CD8-positive, alpha-beta memory T cell (primary cell): ENCODE data around the gene ZFYVE1. TPM values are rescaled to one million over a fixed set of nuclear protein-coding genes. Genes with fewer than 3 reads are reported as not detected.

Experiments
- CTCF ChIA-PET: fragments of 350-600 bp; sonication (Branson Sonifier 250); formaldehyde crosslinking; loops from one replicate; lab custom pipeline; 2021; ENCODE audit warnings: antibody characterized with exemption; lab: Charles Lee
- POLR2A ChIA-PET: fragments of 350-600 bp; sonication (Branson Sonifier 250); formaldehyde crosslinking; loops from one replicate; lab custom pipeline; 2021; ENCODE audit warnings: antibody characterized with exemption; lab: Charles Lee
- DNase-seq, 5 donors: peaks; one replicate each; pipeline versions ENCODE4 v3.0.0 to v3.0.0-alpha.2; 2020 to 2022; ENCODE audit warnings: mixed read lengths in 1 of 5
- H3K27ac ChIP-seq: one replicate; pipeline ENCODE4 v1.7.0; 2013; ENCODE audit warnings: low read depth, mild to moderate bottlenecking, low read length, moderate library complexity
- H3K27me3 ChIP-seq: 2 replicates; pipeline ENCODE4 v1.7.0; 2013; ENCODE audit warnings: low read length, mild to moderate bottlenecking; ENCODE audit not compliant: insufficient read depth, poor library complexity, severe bottlenecking
- H3K36me3 ChIP-seq: 2 replicates; pipeline ENCODE4 v1.7.0; 2013; ENCODE audit warnings: mild to moderate bottlenecking, low read length, moderate library complexity; ENCODE audit not compliant: insufficient read depth
- H3K4me1 ChIP-seq: 2 replicates; pipeline ENCODE4 v1.7.0; 2013; ENCODE audit warnings: mild to moderate bottlenecking, low read length, moderate library complexity; ENCODE audit not compliant: insufficient read depth
- H3K4me3 ChIP-seq: 2 replicates; pipeline ENCODE4 v1.7.0; 2013; ENCODE audit warnings: mild to moderate bottlenecking, low read length
- H3K9me3 ChIP-seq: 2 replicates; pipeline ENCODE4 v1.7.0; 2013; ENCODE audit warnings: mild to moderate bottlenecking, low read length
- H3K27ac Mint-ChIP-seq, 8 donors: one replicate each; pipeline ENCODE4 v1.8.0; 2020 to 2021; ENCODE audit warnings: mixed read lengths in 8 of 8, mild to moderate bottlenecking in 6 of 8, inconsistent platforms in 3 of 8, moderate library complexity in 3 of 8
- H3K27me3 Mint-ChIP-seq, 2 donors: one replicate each; pipeline ENCODE4 v1.8.0; 2020 to 2021; ENCODE audit warnings: mixed read lengths in 2 of 2, mild to moderate bottlenecking in 1 of 2, moderate library complexity in 1 of 2
- H3K36me3 Mint-ChIP-seq, 3 donors: one replicate each; pipeline ENCODE4 v1.8.0; 2020 to 2021; ENCODE audit warnings: mixed read lengths in 3 of 3, inconsistent platforms in 1 of 3, mild to moderate bottlenecking in 1 of 3
- H3K4me1 Mint-ChIP-seq, 3 donors: one replicate each; pipeline ENCODE4 v1.8.0; 2020 to 2021; ENCODE audit warnings: mixed read lengths in 3 of 3, inconsistent platforms in 1 of 3, mild to moderate bottlenecking in 1 of 3
- H3K4me3 Mint-ChIP-seq, 7 donors: one replicate each; pipeline ENCODE4 v1.8.0; 2020 to 2021; ENCODE audit warnings: mixed read lengths in 7 of 7, mild to moderate bottlenecking in 6 of 7, moderate library complexity in 4 of 7, inconsistent platforms in 2 of 7
- H3K9me3 Mint-ChIP-seq, 5 donors: one replicate each; pipeline ENCODE4 v1.8.0; 2020 to 2022; ENCODE audit warnings: mixed read lengths in 5 of 5, mild to moderate bottlenecking in 3 of 5, moderate library complexity in 2 of 5, inconsistent platforms in 1 of 5
- polyA plus RNA-seq: library from polyadenylated mRNA; unstranded; fragments of 300-500 nt; fragmentation: Illumina TruSeq; gene quantifications from one replicate; pipeline ENCODE4 v1.2.3, GENCODE V29; 2021
- total RNA-seq, 2 experiments: library from RNA; stranded (reverse); gene quantifications; one replicate each; pipeline ENCODE4 v1.2.3, GENCODE V29; 2021

Gene ZFYVE1
- total and polyA plus RNA-seq, 3 experiments from 2014 or later = 7.8 to 11.8 (median 11.7) TPM

DNA sequence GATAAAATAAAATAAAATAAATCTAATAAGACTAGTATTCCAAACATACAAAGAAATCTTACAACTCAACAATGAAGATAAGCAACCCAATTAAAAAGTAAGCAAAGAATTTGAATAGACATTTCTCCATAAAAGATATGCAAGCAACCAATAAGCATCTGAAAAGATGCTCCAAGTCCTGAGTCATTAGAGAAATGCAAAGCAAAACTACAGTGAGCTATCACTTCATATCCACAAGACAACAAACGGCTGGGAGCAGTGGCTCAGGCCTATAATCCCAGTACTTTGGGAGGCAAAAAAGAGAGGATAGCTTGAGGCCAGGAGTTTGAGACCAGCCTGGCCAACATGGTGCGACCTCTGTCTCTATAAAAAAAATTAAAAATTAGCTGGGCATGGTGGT is 26.8 kb downstream of the ZFYVE1 start:
- no peak overlapping the region for H3K4me3 Mint-ChIP-seq
- ChIA-PET CTCF (no interaction called here), POLR2A (no interaction called here)
- no peak for DNase-seq
- peak overlapping the region in 1 of 8 donors; percentile 8 for H3K27ac Mint-ChIP-seq
- H3K9me3 ChIP-seq = no peaks in the 10 kb centered on the region
- H3K36me3 ChIP-seq = peaks cover 9% of the 10 kb centered on the region
- H3K36me3 Mint-ChIP-seq = peaks cover 16 to 71% (median 18%) of the 10 kb centered on the region in 3 donors
- H3K4me1 Mint-ChIP-seq = peaks cover 7 to 22% (median 11%) of the 10 kb centered on the region in 3 donors
- no peak overlapping the region for H3K4me3 ChIP-seq
- no peaks in the 10 kb centered on the region for H3K4me1 ChIP-seq
- no peaks in the 10 kb centered on the region for H3K27me3 Mint-ChIP-seq
- H3K27ac ChIP-seq = no peak overlapping the region
- H3K27me3 ChIP-seq = no peaks in the 10 kb centered on the region
- H3K9me3 Mint-ChIP-seq = no peaks in the 10 kb centered on the region

DNA sequence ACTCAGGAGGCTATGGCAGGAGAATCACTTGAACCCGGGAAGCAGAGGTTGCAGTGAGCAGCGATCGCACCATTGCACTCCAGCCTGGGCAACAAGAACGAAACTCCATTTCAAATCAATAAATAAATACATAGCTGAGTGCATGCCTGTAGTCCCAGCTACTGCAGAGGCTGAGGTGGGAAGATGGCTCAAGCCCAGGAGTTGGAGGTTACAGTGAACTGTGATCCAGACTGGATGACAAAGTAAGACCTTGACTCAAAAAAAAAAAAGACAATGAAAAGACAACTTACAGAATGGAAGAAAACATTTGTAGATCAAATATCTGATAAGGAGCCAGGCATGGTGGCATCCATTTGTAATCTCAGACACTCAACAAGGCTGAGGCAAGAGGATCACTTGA is 27.6 kb downstream of the ZFYVE1 start:
- H3K27me3 ChIP-seq = no peaks in the 10 kb centered on the region
- H3K36me3 ChIP-seq = peaks cover 9% of the 10 kb centered on the region
- H3K9me3 ChIP-seq = no peaks in the 10 kb centered on the region
- POLR2A ChIA-PET = no interaction called here
- CTCF ChIA-PET = no interaction called here
- Mint-ChIP-seq H3K9me3 (no peaks in the 10 kb centered on the region), H3K4me3 (no peak overlapping the region), H3K36me3 (peaks cover 16 to 72% (median 18%) of the 10 kb centered on the region in 3 donors), H3K27me3 (no peaks in the 10 kb centered on the region), H3K4me1 (peaks cover 7 to 22% (median 11%) of the 10 kb centered on the region in 3 donors), H3K27ac (no peak overlapping the region)
- H3K4me1 ChIP-seq = no peaks in the 10 kb centered on the region
- H3K27ac ChIP-seq = no peak overlapping the region
- no peak overlapping the region for H3K4me3 ChIP-seq
- no peak for DNase-seq

DNA sequence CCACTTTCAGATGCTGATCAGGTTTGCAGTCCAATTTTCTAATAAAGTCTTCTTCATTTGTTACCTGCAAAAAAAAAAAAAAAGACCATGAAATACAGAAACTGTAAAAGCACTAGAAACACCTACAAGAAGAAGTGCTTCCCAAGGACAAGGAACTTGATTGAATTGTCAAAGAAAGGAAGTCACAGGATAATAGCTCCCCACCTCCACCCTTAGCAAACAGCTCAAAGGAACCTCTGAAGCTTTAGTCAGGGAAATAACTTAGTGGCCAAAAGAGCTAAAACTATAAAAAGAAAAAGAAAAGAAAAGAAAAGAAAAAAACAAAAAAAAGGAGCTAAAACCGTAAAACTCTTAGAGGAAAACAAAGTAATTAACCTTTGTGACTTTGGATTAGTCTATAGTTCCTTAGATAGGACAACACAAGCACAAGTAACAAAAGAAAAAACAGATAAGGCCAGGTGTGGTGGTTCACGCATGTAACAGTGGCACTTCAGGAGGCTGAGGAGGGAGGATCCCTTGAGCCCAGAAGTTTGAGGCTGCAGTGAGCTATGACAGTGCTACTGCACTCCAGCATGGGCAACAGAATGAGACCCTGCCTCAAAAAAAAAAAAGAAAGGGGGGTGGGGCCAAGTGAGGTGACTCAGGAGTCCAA is 28.5 kb downstream of the ZFYVE1 start:
- Histone ChIP-seq H3K4me1 (no peaks in the 10 kb centered on the region), H3K27me3 (no peaks in the 10 kb centered on the region), H3K4me3 (no peak overlapping the region), H3K36me3 (peaks cover 9% of the 10 kb centered on the region), H3K27ac (no peak overlapping the region), H3K9me3 (no peaks in the 10 kb centered on the region)
- Mint-ChIP-seq H3K4me3 (no peak overlapping the region), H3K36me3 (peaks cover 16 to 65% (median 18%) of the 10 kb centered on the region in 3 donors), H3K4me1 (peaks cover 7 to 22% (median 8%) of the 10 kb centered on the region in 3 donors), H3K9me3 (no peaks in the 10 kb centered on the region), H3K27me3 (no peaks in the 10 kb centered on the region), H3K27ac (peak overlapping the region in 1 of 8 donors; percentile 72)
- POLR2A ChIA-PET = no interaction called here
- no peak for DNase-seq
- CTCF ChIA-PET = no interaction called here

DNA sequence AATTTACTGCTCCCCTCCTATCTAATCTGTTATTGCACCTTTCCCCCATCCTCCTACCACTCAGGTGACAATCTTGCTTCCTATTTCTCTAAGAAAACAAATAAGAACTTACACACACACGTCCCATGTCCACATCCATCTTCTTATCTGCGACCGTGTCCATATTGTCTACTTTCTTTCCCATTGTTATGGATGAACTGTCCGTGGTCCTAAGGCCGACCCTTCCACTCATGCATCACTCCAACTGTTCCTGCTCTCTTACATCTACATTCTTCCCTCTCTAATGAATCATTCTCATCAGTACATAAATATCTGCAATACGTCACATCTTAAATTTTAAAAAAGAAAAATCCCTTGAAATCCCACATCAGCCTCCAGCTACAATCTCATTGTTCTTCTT is 30.0 kb downstream of the ZFYVE1 start:
- Mint-ChIP-seq H3K4me3 (no peak overlapping the region), H3K27me3 (no peaks in the 10 kb centered on the region), H3K27ac (peak overlapping the region in 1 of 8 donors; percentile 4), H3K36me3 (peaks cover 16 to 70% (median 19%) of the 10 kb centered on the region in 3 donors), H3K4me1 (peaks cover 5 to 17% (median 6%) of the 10 kb centered on the region in 3 donors), H3K9me3 (no peaks in the 10 kb centered on the region)
- no peak overlapping the region for H3K4me3 ChIP-seq
- ChIA-PET POLR2A (no interaction called here), CTCF (interaction anchor here (0.8 kb wide), 1 partner anchor 48 kb away, joined by 3 read pairs; no protein-coding TSS in a partner anchor)
- no peak overlapping the region for H3K27ac ChIP-seq
- no peaks in the 10 kb centered on the region for H3K4me1 ChIP-seq
- H3K27me3 ChIP-seq = no peaks in the 10 kb centered on the region
- peaks cover 13% of the 10 kb centered on the region for H3K36me3 ChIP-seq
- no peaks in the 10 kb centered on the region for H3K9me3 ChIP-seq
- no peak for DNase-seq

DNA sequence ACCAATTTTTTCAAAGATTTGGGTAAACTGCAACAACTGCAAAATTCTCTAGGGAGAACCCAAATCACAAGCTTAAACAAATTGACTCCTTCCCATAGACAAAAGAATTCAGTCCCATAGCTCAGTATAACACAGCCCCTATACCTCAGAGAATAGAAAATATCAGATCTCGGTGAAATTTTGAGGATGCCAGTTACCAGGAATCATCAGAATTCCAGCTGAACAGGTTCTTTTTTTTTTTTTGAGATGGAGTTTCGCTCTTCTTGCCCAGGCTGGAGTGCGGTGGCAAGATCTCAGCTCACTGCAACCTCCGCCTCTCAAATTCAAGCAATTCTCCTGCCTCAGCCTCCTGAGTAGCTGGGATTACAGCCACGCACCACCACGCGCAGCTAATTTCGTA is 36.7 kb downstream of the ZFYVE1 start:
- Mint-ChIP-seq H3K27ac (no peak overlapping the region), H3K9me3 (no peaks in the 10 kb centered on the region), H3K4me1 (peaks cover 0 to 2% (median 0%) of the 10 kb centered on the region in 3 donors), H3K27me3 (peaks cover 0 to 2% of the 10 kb centered on the region in 2 donors), H3K4me3 (no peak overlapping the region), H3K36me3 (peaks cover 5 to 67% (median 9%) of the 10 kb centered on the region in 3 donors)
- H3K4me1 ChIP-seq = no peaks in the 10 kb centered on the region
- DNase-seq = no peak
- H3K9me3 ChIP-seq = no peaks in the 10 kb centered on the region
- POLR2A ChIA-PET = no interaction called here
- H3K27me3 ChIP-seq = no peaks in the 10 kb centered on the region
- H3K36me3 ChIP-seq = peaks cover 4% of the 10 kb centered on the region
- no peak overlapping the region for H3K4me3 ChIP-seq
- H3K27ac ChIP-seq = no peak overlapping the region
- CTCF ChIA-PET = no interaction called here

DNA sequence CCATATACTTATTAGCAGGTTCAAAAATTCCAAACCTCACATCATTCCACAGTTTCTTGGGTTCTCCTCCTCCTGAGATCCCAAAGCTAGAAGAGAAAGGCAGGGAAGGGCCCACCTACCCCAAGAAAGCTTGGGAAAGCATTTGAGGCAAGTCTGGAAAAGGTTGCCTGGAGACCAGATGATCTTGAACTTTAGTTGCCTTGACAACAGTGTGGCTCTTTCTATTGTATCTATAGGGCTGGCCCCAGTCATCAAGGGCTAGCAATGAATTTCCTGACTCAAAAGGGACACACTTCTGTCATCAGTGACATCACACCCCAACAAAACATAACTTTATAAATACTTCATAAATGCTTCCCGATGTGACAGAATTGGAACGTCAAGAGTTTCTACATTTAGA is 40.0 kb downstream of the ZFYVE1 start:
- H3K36me3 ChIP-seq = no peaks in the 10 kb centered on the region
- no peak overlapping the region for H3K27ac Mint-ChIP-seq
- H3K36me3 Mint-ChIP-seq = peaks cover 25 to 71% (median 27%) of the 10 kb centered on the region in 3 donors

DNA sequence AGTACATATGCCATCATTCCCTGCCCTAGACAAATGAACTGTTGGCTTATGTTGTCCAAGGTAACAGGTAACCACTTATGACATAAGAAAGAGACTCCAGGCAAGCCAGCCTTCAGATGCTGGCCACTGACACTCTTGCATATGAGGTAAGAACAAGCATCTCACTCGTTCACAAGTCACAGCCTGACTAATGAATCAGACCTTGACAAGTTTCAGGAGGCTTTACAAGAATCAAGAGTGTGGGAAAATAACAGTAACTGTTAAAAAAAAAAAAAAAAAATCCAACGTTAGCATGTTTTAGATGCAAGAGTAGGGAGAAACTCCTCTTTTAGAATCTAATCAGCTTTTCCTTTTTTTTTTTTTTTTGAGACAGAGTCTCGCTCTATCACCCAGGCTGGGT is 40.7 kb downstream of the ZFYVE1 start:
- ChIA-PET CTCF (interaction anchor here (0.6 kb wide), 1 partner anchor 10 kb away, joined by 3 read pairs; no protein-coding TSS in a partner anchor), POLR2A (no interaction called here)
- Mint-ChIP-seq H3K9me3 (no peaks in the 10 kb centered on the region), H3K27ac (peak overlapping the region in 1 of 8 donors; percentile 32), H3K4me1 (peaks cover 2 to 5% (median 3%) of the 10 kb centered on the region in 3 donors), H3K27me3 (peaks cover 0 to 2% of the 10 kb centered on the region in 2 donors), H3K4me3 (no peak overlapping the region), H3K36me3 (peaks cover 25 to 72% (median 27%) of the 10 kb centered on the region in 3 donors)
- Histone ChIP-seq H3K9me3 (no peaks in the 10 kb centered on the region), H3K4me1 (no peaks in the 10 kb centered on the region), H3K27ac (no peak overlapping the region), H3K4me3 (no peak overlapping the region), H3K36me3 (no peaks in the 10 kb centered on the region), H3K27me3 (no peaks in the 10 kb centered on the region)
- no peak for DNase-seq

More for the DNA sequence above, 40.0 kb downstream of the ZFYVE1 start:
- Histone ChIP-seq H3K4me1 (no peaks in the 10 kb centered on the region), H3K4me3 (no peak overlapping the region), H3K27ac (no peak overlapping the region), H3K27me3 (no peaks in the 10 kb centered on the region), H3K9me3 (no peaks in the 10 kb centered on the region)
- ChIA-PET CTCF (interaction anchor here (0.6 to 0.7 kb wide), 2 partner anchors 10 to 39 kb away, joined by 3 read pairs; no protein-coding TSS in a partner anchor), POLR2A (no interaction called here)
- H3K4me1 Mint-ChIP-seq = peaks cover 2 to 5% (median 3%) of the 10 kb centered on the region in 3 donors
- no peak overlapping the region for H3K4me3 Mint-ChIP-seq
- DNase-seq = no peak
- H3K9me3 Mint-ChIP-seq = no peaks in the 10 kb centered on the region
- H3K27me3 Mint-ChIP-seq = peaks cover 0 to 2% of the 10 kb centered on the region in 2 donors

DNA sequence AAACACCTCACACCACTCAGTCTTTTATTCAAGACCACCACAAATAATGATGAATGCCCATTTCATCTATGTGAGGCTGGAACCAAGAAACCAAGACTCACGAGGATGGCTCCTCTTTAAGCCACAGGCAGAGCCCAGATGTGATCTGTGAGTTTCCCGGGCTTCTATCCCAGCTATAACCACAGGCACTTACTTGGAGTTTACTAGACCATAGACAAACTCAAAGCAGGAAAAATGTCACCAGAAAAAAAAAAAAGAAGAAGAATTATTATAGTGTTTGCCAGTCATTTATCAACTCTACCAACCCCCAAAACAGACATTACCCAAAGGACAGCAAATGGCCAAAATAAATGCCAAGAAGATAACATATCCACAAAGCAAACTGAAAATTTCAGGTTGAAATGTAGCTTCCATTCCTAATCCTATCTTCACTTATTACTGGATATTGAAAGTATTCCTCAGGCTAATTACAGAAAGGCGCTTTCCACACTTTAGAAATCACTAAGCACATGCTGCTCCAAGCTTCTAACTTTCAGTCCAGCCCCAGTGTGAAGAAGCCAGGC is 44.7 kb downstream of the ZFYVE1 start:
- H3K9me3 Mint-ChIP-seq = no peaks in the 10 kb centered on the region
- Histone ChIP-seq H3K27ac (no peak overlapping the region), H3K4me3 (no peak overlapping the region), H3K4me1 (no peaks in the 10 kb centered on the region), H3K27me3 (no peaks in the 10 kb centered on the region), H3K36me3 (peaks cover 5% of the 10 kb centered on the region), H3K9me3 (no peaks in the 10 kb centered on the region)
- no peak overlapping the region for H3K4me3 Mint-ChIP-seq
- no peaks in the 10 kb centered on the region for H3K27me3 Mint-ChIP-seq
- peaks cover 1 to 5% (median 3%) of the 10 kb centered on the region in 3 donors for H3K4me1 Mint-ChIP-seq
- CTCF ChIA-PET = no interaction called here
- POLR2A ChIA-PET = no interaction called here
- peaks cover 26 to 78% (median 27%) of the 10 kb centered on the region in 3 donors for H3K36me3 Mint-ChIP-seq
- no peak for DNase-seq
- no peak overlapping the region for H3K27ac Mint-ChIP-seq
